ENCODE data around the gene METTL25B.

METTL25B gene

GRCh38 chr1:156747742-156748669, 19.7 kb downstream of the METTL25B start:
- peak in 1 of 2 donors; percentile 48 for DNase-seq (ENCODE audit: low read depth in 2 of 2)
- H3K4me3 ChIP-seq (replicated peaks in 1 of 2; ENCODE audit: low read depth in 2 of 2, low read length in 2 of 2), result peak overlapping the region; percentile 87 to 94
- no peak for TF ChIP-seq CTCF (IDR thresholded peaks at IDR 0.05; ENCODE audit: low read depth, low read length)

GRCh38 chr1:156748670-156749418, 20.6 kb downstream of the METTL25B start:
- DNase-seq (ENCODE audit: low read depth in 2 of 2), result peak; percentile 72 to 81
- peak; percentile 3 for TF ChIP-seq CTCF (IDR thresholded peaks at IDR 0.05; ENCODE audit: low read depth, low read length)
- H3K4me3 ChIP-seq (replicated peaks in 1 of 2; ENCODE audit: low read depth in 2 of 2, low read length in 2 of 2), result peak overlapping the region; percentile 87 to 94

GRCh38 chr1:156749419-156750118, 21.3 kb downstream of the METTL25B start:
- peak overlapping the region; percentile 87 to 94 for H3K4me3 ChIP-seq (replicated peaks in 1 of 2; ENCODE audit: low read depth in 2 of 2, low read length in 2 of 2)
- no peak for TF ChIP-seq CTCF (IDR thresholded peaks at IDR 0.05; ENCODE audit: low read depth, low read length)
- DNase-seq (ENCODE audit: low read depth in 2 of 2), result no peak

- TF ChIP-seq CTCF (IDR thresholded peaks at IDR 0.05; ENCODE audit: low read depth, low read length), result no peak
- DNase-seq (ENCODE audit: low read depth in 2 of 2), result peak; percentile 31 to 43
- H3K4me3 ChIP-seq (replicated peaks in 1 of 2; ENCODE audit: low read depth in 2 of 2, low read length in 2 of 2), result peak overlapping the region; percentile 87 to 94
These were observed 22.0 kb downstream of the METTL25B start for GRCh38 chr1:156750191-156750672.

- no peak for TF ChIP-seq CTCF (IDR thresholded peaks at IDR 0.05; ENCODE audit: low read depth, low read length)
- DNase-seq (ENCODE audit: low read depth in 2 of 2), result peak; percentile 37 to 42
- peak overlapping the region; percentile 87 to 94 for H3K4me3 ChIP-seq (replicated peaks in 1 of 2; ENCODE audit: low read depth in 2 of 2, low read length in 2 of 2)
These were observed 22.6 kb downstream of the METTL25B start for GRCh38 chr1:156750711-156751450.

- TF ChIP-seq CTCF (IDR thresholded peaks at IDR 0.05; ENCODE audit: low read depth, low read length), result no peak
- H3K4me3 ChIP-seq (replicated peaks in 1 of 2; ENCODE audit: low read depth in 2 of 2, low read length in 2 of 2), result peak within 1 kb of the TSS; percentile 94
- DNase-seq (ENCODE audit: low read depth in 2 of 2), result no peak
These were observed 23.1 kb downstream of the METTL25B start, which contains the start of gene HDGF for GRCh38 chr1:156751451-156751756. HDGF (minus strand) TSS chr1:156751675; CDS start chr1:156751429, 246 bp downstream.

Measured in cardiac fibroblast (primary cell).